Cardiac muscle cell (in vitro differentiated cells and primary cell): ENCODE results near the gene UBE2Z. TPM values are rescaled to one million over a fixed set of nuclear protein-coding genes. Genes with fewer than 3 reads are reported as not detected.

Experiments used
- DNase-seq, 2 donors: peaks; one replicate each; pipeline versions ENCODE4 v3.0.0 to v3.0.0-alpha.2; 2010 to 2017; ENCODE audit warnings: low read depth in 1 of 2, low spot score in 1 of 2
- H3K27ac ChIP-seq: fragments of 200-600 bp; sonication (generic); 2 replicates; pipeline ENCODE4 v1.5.1; 2016
- H3K27me3 ChIP-seq: fragments of 200-600 bp; sonication (generic); 2 replicates; pipeline ENCODE4 v1.6.0; 2016; ENCODE audit warnings: control low read depth
- H3K36me3 ChIP-seq: fragments of 200-600 bp; sonication (generic); 2 replicates; pipeline ENCODE4 v1.5.1; 2016; ENCODE audit warnings: control low read depth
- H3K4me1 ChIP-seq: fragments of 200-600 bp; sonication (generic); 2 replicates; pipeline ENCODE4 v1.8.1; 2017; ENCODE audit warnings: low read depth, mild to moderate bottlenecking, mixed run types
- H3K4me3 ChIP-seq: fragments of 200-600 bp; sonication (generic); 2 replicates; pipeline ENCODE4 v1.5.1; 2016; ENCODE audit warnings: mild to moderate bottlenecking
- H3K9me3 ChIP-seq: fragments of 200-600 bp; sonication (generic); 2 replicates; pipeline ENCODE4 v1.5.1; 2017; ENCODE audit warnings: low read depth, mild to moderate bottlenecking, control low read depth
- polyA plus RNA-seq: library from polyadenylated mRNA; unstranded; fragments of >200 nt; fragmentation: Nextera tagmentation; extraction: Ambion mirVana; gene quantifications from 2 replicates; pipeline ENCODE4 v1.2.1, GENCODE V29; 2016
- total RNA-seq: library from RNA; depleted of rRNA; stranded (reverse); fragments of >200 nt; gene quantifications from 2 replicates; pipeline ENCODE4 v1.2.3, GENCODE V29; 2016
- TF ChIP-seq, protein P1 (sequence below): IDR thresholded peaks from 2 replicates; pipeline ENCODE4 v1.5.1; 2012; ENCODE audit warnings: low read depth, mild to moderate bottlenecking, low read length

UBE2Z gene
- total and polyA plus RNA-seq, 2 experiments from 2014 or later = 54.1 to 61.7 TPM

DNA sequence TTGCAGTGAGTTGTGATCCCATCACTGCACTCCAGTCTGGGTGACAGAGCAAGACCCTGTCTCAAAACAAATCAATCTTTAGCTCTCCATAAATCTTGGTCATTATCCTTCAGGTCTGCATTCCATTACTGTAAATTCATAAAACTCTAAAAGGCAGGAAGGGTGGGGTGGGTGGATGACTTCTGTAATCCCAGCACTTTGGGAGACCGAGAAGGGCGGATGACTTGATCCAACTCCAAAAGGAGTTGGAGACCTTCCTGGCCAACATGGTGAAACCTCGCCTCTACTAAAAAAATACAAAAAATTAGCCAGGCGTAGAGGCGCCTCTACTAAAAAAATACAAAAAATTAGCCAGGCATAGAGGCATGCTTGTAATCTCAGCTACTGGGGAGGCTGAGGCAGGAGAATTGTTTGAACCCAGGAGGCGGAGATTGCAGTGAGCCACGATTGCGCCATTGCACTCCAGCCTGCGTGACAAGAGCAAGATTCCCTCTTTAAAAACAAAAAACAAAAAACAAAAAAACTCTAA lies 2.2 kb upstream of the UBE2Z start:
- Histone ChIP-seq H3K4me1 (peaks cover 14% of the 10 kb centered on the region), H3K27ac (no peak overlapping the region), H3K36me3 (no peaks in the 10 kb centered on the region), H3K9me3 (no peaks in the 10 kb centered on the region), H3K4me3 (no peak overlapping the region), H3K27me3 (no peaks in the 10 kb centered on the region)
- TF ChIP-seq, protein P1, sequence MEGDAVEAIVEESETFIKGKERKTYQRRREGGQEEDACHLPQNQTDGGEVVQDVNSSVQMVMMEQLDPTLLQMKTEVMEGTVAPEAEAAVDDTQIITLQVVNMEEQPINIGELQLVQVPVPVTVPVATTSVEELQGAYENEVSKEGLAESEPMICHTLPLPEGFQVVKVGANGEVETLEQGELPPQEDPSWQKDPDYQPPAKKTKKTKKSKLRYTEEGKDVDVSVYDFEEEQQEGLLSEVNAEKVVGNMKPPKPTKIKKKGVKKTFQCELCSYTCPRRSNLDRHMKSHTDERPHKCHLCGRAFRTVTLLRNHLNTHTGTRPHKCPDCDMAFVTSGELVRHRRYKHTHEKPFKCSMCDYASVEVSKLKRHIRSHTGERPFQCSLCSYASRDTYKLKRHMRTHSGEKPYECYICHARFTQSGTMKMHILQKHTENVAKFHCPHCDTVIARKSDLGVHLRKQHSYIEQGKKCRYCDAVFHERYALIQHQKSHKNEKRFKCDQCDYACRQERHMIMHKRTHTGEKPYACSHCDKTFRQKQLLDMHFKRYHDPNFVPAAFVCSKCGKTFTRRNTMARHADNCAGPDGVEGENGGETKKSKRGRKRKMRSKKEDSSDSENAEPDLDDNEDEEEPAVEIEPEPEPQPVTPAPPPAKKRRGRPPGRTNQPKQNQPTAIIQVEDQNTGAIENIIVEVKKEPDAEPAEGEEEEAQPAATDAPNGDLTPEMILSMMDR = no peak
- DNase-seq = no peak

DNA sequence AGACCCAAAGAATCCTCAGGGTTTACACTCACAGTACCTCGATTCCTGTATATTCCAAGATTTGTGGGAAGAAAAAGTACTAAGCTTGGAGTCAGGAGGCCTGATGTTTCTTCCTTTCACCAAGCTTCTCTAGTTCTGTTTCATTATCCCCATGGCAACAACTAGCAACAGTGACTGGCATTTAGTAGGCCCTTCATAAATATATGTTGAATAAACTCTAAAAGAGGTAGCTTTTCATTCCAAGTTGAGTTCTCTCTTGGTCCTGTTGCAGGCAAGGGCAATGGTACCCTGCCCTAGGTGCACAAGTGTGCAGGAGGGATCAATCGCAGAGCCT lies 527 bp upstream of the UBE2Z start:
- peaks cover 14% of the 10 kb centered on the region for H3K4me1 ChIP-seq
- no peaks in the 10 kb centered on the region for H3K27me3 ChIP-seq
- DNase-seq = peak in 1 of 2 donors; percentile 63
- H3K36me3 ChIP-seq = peaks cover 1% of the 10 kb centered on the region
- H3K27ac ChIP-seq = peak overlapping the region; percentile 95
- H3K4me3 ChIP-seq = peak overlapping the region; percentile 98
- TF ChIP-seq, protein P1 = no peak
- no peaks in the 10 kb centered on the region for H3K9me3 ChIP-seq

- H3K27me3 ChIP-seq = no peaks in the 10 kb centered on the region
- peaks cover 14% of the 10 kb centered on the region for H3K4me1 ChIP-seq
- no peaks in the 10 kb centered on the region for H3K9me3 ChIP-seq
- H3K4me3 ChIP-seq = peak overlapping the region; percentile 98
- peak overlapping the region; percentile 95 for H3K27ac ChIP-seq
- H3K36me3 ChIP-seq = peaks cover 5% of the 10 kb centered on the region
- peak; percentile 93 to 95 for DNase-seq
- TF ChIP-seq, protein P1 = no peak
Measured at GRCh38 chr17:48908853-48909394, 717 bp downstream of the UBE2Z start.

- Histone ChIP-seq H3K36me3 (peaks cover 5% of the 10 kb centered on the region), H3K4me3 (peak overlapping the region; percentile 98), H3K27me3 (no peaks in the 10 kb centered on the region), H3K9me3 (no peaks in the 10 kb centered on the region), H3K4me1 (peaks cover 14% of the 10 kb centered on the region), H3K27ac (no peak overlapping the region)
- no peak for DNase-seq
- TF ChIP-seq, protein P1 = no peak
Measured at GRCh38 chr17:48909783-48910182, 1.6 kb downstream of the UBE2Z start.

DNA sequence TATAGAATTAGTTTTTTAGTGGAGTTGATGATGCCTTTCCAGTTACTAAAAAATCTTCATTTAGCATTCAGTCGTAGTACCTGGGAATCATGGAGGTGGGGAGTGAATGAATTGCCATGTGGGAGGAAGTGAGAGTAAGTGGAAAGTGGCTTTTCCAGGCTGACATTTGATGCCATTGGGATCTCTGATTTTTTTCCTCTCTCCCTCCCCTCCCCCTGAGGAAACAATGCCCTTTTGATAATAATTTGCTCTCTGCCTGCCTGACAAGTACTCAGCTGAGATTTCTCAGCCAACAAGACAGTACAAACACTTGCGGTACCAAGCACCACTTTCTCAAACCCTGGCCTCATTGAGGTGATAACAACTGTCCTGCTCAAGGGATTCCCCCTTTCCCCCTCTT lies 2.2 kb downstream of the UBE2Z start:
- Histone ChIP-seq H3K36me3 (peaks cover 5% of the 10 kb centered on the region), H3K27me3 (no peaks in the 10 kb centered on the region), H3K9me3 (no peaks in the 10 kb centered on the region), H3K27ac (no peak overlapping the region), H3K4me3 (no peak overlapping the region), H3K4me1 (peaks cover 14% of the 10 kb centered on the region)
- DNase-seq = peak in 1 of 2 donors; percentile 18
- TF ChIP-seq, protein P1 = no peak
